Astrocyte (in vitro differentiated cells and primary cell): Measurements from ENCODE around the gene GNAT1. TPM values are rescaled to one million over a fixed set of nuclear protein-coding genes. Genes with fewer than 3 reads are reported as not detected.

ENCODE experiments used
- DNase-seq: peaks from one replicate; pipeline ENCODE4 v3.0.0-alpha.2; 2010; ENCODE audit warnings: low read depth
- FAIRE-seq: peaks from 2 replicates; lab custom pipeline; 2011; peaks lifted over from hg19 to GRCh38; lab: Jason Lieb, UNC
- H2AFZ ChIP-seq: 2 replicates; pipeline ENCODE4 v1.6.0; 2012; ENCODE audit warnings: low read depth, low read length, inconsistent platforms
- H3K27ac ChIP-seq: 2 replicates; pipeline ENCODE4 v1.5.1; 2011; ENCODE audit warnings: low read depth, low read length, inconsistent platforms
- H3K27me3 ChIP-seq: 2 replicates; pipeline ENCODE4 v1.6.0; 2011; ENCODE audit warnings: low read length, inconsistent platforms; ENCODE audit not compliant: insufficient read depth
- H3K36me3 ChIP-seq: 2 replicates; pipeline ENCODE4 v1.5.1; 2011; ENCODE audit warnings: low read length, inconsistent platforms; ENCODE audit not compliant: insufficient read depth
- H3K4me1 ChIP-seq: 2 replicates; pipeline ENCODE4 v1.5.1; 2011; ENCODE audit warnings: low read length, inconsistent platforms; ENCODE audit not compliant: insufficient read depth
- H3K4me2 ChIP-seq: 2 replicates; pipeline ENCODE4 v1.6.0; 2012; ENCODE audit warnings: low read length, inconsistent platforms
- H3K4me3 ChIP-seq: 2 replicates; pipeline ENCODE4 v1.5.1; 2011; ENCODE audit warnings: low read depth, mild to moderate bottlenecking, low read length, inconsistent platforms; ENCODE audit not compliant: insufficient read depth
- H3K79me2 ChIP-seq: 2 replicates; pipeline ENCODE4 v1.6.0; 2012; ENCODE audit warnings: mild to moderate bottlenecking, low read length, inconsistent platforms; ENCODE audit not compliant: insufficient read depth
- H3K9ac ChIP-seq: 2 replicates; pipeline ENCODE4 v1.6.0; 2012; ENCODE audit warnings: mild to moderate bottlenecking, low read length, inconsistent platforms
- H3K9me3 ChIP-seq: 2 replicates; pipeline ENCODE4 v1.5.1; 2012; ENCODE audit warnings: low read depth, mild to moderate bottlenecking, low read length, inconsistent platforms; ENCODE audit not compliant: insufficient read depth
- H4K20me1 ChIP-seq: 2 replicates; pipeline ENCODE4 v1.6.0; 2012; ENCODE audit warnings: low read length, inconsistent platforms; ENCODE audit not compliant: insufficient read depth
- H3K27ac Mint-ChIP-seq: one replicate; pipeline ENCODE4 v1.8.0; 2021; ENCODE audit warnings: mild to moderate bottlenecking, mixed read lengths; ENCODE audit not compliant: unreplicated experiment
- H3K27me3 Mint-ChIP-seq: one replicate; pipeline ENCODE4 v1.8.0; 2021; ENCODE audit warnings: low read depth, mixed read lengths; ENCODE audit not compliant: unreplicated experiment
- H3K36me3 Mint-ChIP-seq: one replicate; pipeline ENCODE4 v1.8.0; 2021; ENCODE audit warnings: low read depth, mixed read lengths; ENCODE audit not compliant: unreplicated experiment
- H3K4me1 Mint-ChIP-seq: one replicate; pipeline ENCODE4 v1.8.0; 2021; ENCODE audit warnings: low read depth, mixed read lengths; ENCODE audit not compliant: unreplicated experiment
- H3K4me3 Mint-ChIP-seq: one replicate; pipeline ENCODE4 v1.8.0; 2021; ENCODE audit warnings: mild to moderate bottlenecking, moderate library complexity, mixed read lengths; ENCODE audit not compliant: unreplicated experiment
- H3K9me3 Mint-ChIP-seq: one replicate; pipeline ENCODE4 v1.8.0; 2021; ENCODE audit warnings: mild to moderate bottlenecking, mixed read lengths; ENCODE audit not compliant: unreplicated experiment
- EZH2 ChIP-seq: IDR thresholded peaks from 2 replicates; pipeline ENCODE4 v1.6.1; 2012; ENCODE audit warnings: mild to moderate bottlenecking, low read length, inconsistent platforms; ENCODE audit not compliant: insufficient read depth
- total RNA-seq: library from RNA; stranded (reverse); gene quantifications from 2 replicates; pipeline ENCODE4 v1.2.1, GENCODE V29; 2021
- TF ChIP-seq, protein P1 (sequence below): IDR thresholded peaks from 2 replicates; pipeline ENCODE4 v1.5.1; 2011; ENCODE audit warnings: low read depth, mild to moderate bottlenecking, inconsistent platforms, low read length, moderate library complexity; ENCODE audit not compliant: insufficient read depth

The GNAT1 gene
- total RNA-seq, 1 donor from 2014 or later: not detected

DNA sequence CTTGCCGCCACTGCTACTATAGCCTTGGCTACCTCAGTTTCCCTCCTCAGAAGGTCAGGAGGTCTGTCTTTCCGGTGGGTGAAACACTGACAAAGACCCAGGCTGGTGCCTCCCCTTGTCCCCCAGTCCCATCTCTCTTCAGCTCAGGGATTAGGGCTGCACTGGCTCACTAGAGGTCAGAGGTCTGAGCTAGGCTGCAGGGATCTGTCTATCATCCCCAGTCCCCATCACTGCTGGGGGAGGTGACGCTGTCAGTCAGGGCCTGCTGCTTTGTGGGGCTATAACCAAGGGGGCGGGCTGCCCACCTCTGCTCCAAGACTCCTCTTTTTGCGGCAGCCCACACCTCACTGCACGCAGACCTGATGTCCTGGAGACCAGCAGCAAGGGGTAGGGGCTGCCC lies 22.6 kb upstream of the GNAT1 start:
- no peak overlapping the region for H3K4me3 ChIP-seq
- H3K79me2 ChIP-seq: no peaks in the 10 kb centered on the region
- TF ChIP-seq EZH2: no peak
- TF ChIP-seq, protein P1, sequence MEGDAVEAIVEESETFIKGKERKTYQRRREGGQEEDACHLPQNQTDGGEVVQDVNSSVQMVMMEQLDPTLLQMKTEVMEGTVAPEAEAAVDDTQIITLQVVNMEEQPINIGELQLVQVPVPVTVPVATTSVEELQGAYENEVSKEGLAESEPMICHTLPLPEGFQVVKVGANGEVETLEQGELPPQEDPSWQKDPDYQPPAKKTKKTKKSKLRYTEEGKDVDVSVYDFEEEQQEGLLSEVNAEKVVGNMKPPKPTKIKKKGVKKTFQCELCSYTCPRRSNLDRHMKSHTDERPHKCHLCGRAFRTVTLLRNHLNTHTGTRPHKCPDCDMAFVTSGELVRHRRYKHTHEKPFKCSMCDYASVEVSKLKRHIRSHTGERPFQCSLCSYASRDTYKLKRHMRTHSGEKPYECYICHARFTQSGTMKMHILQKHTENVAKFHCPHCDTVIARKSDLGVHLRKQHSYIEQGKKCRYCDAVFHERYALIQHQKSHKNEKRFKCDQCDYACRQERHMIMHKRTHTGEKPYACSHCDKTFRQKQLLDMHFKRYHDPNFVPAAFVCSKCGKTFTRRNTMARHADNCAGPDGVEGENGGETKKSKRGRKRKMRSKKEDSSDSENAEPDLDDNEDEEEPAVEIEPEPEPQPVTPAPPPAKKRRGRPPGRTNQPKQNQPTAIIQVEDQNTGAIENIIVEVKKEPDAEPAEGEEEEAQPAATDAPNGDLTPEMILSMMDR: no peak
- H4K20me1 ChIP-seq: peaks cover 4% of the 10 kb centered on the region
- H3K9me3 Mint-ChIP-seq: no peaks in the 10 kb centered on the region
- no peaks in the 10 kb centered on the region for H3K36me3 ChIP-seq
- H3K4me1 Mint-ChIP-seq: peaks cover 8% of the 10 kb centered on the region
- no peak overlapping the region for H3K4me2 ChIP-seq
- H3K27me3 Mint-ChIP-seq: peaks cover 9% of the 10 kb centered on the region
- no peaks in the 10 kb centered on the region for H3K27me3 ChIP-seq
- no peak overlapping the region for H3K9ac ChIP-seq
- no peak overlapping the region for H2AFZ ChIP-seq
- peaks cover 54% of the 10 kb centered on the region for H3K4me1 ChIP-seq
- H3K9me3 ChIP-seq: no peaks in the 10 kb centered on the region
- H3K36me3 Mint-ChIP-seq: peaks cover 2% of the 10 kb centered on the region
- no peak overlapping the region for H3K27ac ChIP-seq
- FAIRE-seq: no peak
- DNase-seq: no peak
- no peak overlapping the region for H3K4me3 Mint-ChIP-seq
- no peak overlapping the region for H3K27ac Mint-ChIP-seq

DNA sequence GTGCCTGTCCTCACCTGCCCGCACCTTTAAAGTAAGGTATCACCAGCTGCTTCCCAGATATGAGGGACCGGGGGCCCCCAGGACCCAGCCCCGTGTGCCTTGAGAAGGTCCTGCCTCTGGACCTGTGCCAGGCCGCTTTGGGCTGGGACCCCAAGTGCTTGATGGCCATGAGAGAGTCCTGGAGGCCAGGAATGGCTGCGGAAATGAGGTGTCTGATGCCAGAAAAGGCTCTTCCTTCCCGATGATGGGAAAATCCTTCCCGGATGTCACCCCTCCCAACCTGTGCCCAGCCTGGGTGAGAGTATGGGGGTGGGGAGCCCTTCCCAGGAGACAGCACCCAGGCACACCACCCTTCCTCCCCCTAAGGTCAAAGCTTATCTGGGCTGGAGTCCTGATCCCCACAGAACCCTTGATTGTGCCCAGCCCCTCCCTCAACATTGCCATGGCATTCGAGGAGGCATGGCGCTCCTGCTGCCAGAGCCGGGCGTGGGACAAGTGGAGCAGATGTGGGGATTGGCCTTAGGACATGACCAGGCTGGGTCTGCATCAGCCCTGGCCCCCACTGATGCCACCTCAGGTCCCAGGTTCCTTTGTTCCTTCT lies 22.1 kb upstream of the GNAT1 start:
- H3K9me3 ChIP-seq: no peaks in the 10 kb centered on the region
- peaks cover 6% of the 10 kb centered on the region for H3K27me3 Mint-ChIP-seq
- peaks cover 2% of the 10 kb centered on the region for H3K36me3 Mint-ChIP-seq
- H3K27me3 ChIP-seq: no peaks in the 10 kb centered on the region
- DNase-seq (no peak), FAIRE-seq (no peak)
- no peak overlapping the region for H3K4me3 ChIP-seq
- H3K79me2 ChIP-seq: no peaks in the 10 kb centered on the region
- no peaks in the 10 kb centered on the region for H3K36me3 ChIP-seq
- no peaks in the 10 kb centered on the region for H3K9me3 Mint-ChIP-seq
- no peak overlapping the region for H3K4me3 Mint-ChIP-seq
- H3K27ac ChIP-seq: no peak overlapping the region
- H3K4me1 ChIP-seq: peaks cover 49% of the 10 kb centered on the region
- TF ChIP-seq EZH2: no peak
- TF ChIP-seq, protein P1: no peak
- peaks cover 8% of the 10 kb centered on the region for H3K4me1 Mint-ChIP-seq
- H3K4me2 ChIP-seq: no peak overlapping the region
- H3K9ac ChIP-seq: no peak overlapping the region
- no peak overlapping the region for H2AFZ ChIP-seq
- peaks cover 4% of the 10 kb centered on the region for H4K20me1 ChIP-seq
- no peak overlapping the region for H3K27ac Mint-ChIP-seq

DNA sequence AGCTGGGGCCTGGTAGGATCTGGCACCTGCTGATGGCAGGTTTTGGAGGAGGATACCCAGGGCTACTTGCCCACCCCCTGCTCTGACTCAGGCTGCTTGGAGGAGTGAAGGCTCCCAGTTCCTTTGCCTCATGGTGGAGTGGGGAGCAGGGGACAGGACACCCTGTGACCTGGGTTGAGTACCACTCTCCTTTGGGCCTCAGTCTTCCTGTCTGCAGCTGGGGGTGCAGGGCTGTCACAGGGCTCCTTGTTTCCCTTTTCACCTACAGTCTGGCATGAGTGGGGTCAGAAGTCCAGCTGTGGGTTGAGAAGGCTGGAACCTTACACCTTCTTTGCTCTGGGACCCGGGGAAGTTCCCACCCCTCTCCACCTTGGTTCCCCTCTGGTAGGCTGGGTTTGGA lies 21.6 kb upstream of the GNAT1 start:
- no peak for FAIRE-seq
- H3K27ac ChIP-seq: no peak overlapping the region
- H3K27ac Mint-ChIP-seq: no peak overlapping the region

More for the DNA sequence above, 21.6 kb upstream of the GNAT1 start:
- no peak overlapping the region for H2AFZ ChIP-seq
- no peaks in the 10 kb centered on the region for H3K9me3 ChIP-seq
- no peak overlapping the region for H3K4me3 ChIP-seq
- H3K27me3 ChIP-seq: no peaks in the 10 kb centered on the region
- no peak overlapping the region for H3K4me2 ChIP-seq
- Mint-ChIP-seq H3K27me3 (peaks cover 3% of the 10 kb centered on the region), H3K4me1 (peaks cover 8% of the 10 kb centered on the region), H3K9me3 (no peaks in the 10 kb centered on the region), H3K4me3 (no peak overlapping the region), H3K36me3 (peaks cover 2% of the 10 kb centered on the region)
- no peaks in the 10 kb centered on the region for H3K36me3 ChIP-seq
- no peak for TF ChIP-seq EZH2
- TF ChIP-seq, protein P1: no peak
- no peak for DNase-seq
- H3K4me1 ChIP-seq: peaks cover 44% of the 10 kb centered on the region
- no peak overlapping the region for H3K9ac ChIP-seq
- H3K79me2 ChIP-seq: no peaks in the 10 kb centered on the region
- H4K20me1 ChIP-seq: peaks cover 2% of the 10 kb centered on the region
